ENCODE data around the gene ADTRP. TPM values are rescaled to one million over a fixed set of nuclear protein-coding genes. Genes with fewer than 3 reads are reported as not detected.

The ADTRP gene
- total and polyA plus RNA-seq, 10 of the 15 experiments (the other 5 are each of a cell fraction or from before 2014, with no cell fraction given), result 0.10 to 2.6 (median 2.1) TPM

- H2AFZ ChIP-seq (ENCODE audit: control insufficient read depth, low read depth, low read length), result no peak overlapping the region
- WGBS (ENCODE audit: insufficient coverage, insufficient replicate concordance, low lambda C conversion rate, missing lambda C conversion rate), result 97% methylated on average over 3 of the region's 3 CpGs
- no peaks in the 10 kb centered on the region for H3K36me3 ChIP-seq (ENCODE audit: control insufficient read depth in 2 of 2, insufficient read depth in 2 of 2, low read length in 1 of 2)
- intact Hi-C loops (cut with micrococcal nuclease; ENCODE audit: unreplicated experiment), result no loop called here
- no peak for ATAC-seq
- ChIA-PET SMC1A (ENCODE audit: uncharacterized antibody, unreplicated experiment) (interaction anchor here (0.5 to 2.2 kb wide), 12 partner anchors 11 to 178 kb away, joined by 3 to 6 read pairs (median 4); no protein-coding TSS in a partner anchor), POLR2A (no interaction called here), RAD21 (ENCODE audit: unreplicated experiment) (no interaction called here), CTCF (interaction anchor here (1.0 kb wide), 1 partner anchor 16 kb away, joined by 5 read pairs; no protein-coding TSS in a partner anchor)
- peaks cover 4% of the 10 kb centered on the region for H3K4me1 ChIP-seq (ENCODE audit: control insufficient read depth, insufficient read depth, low read length)
- H3K4me2 ChIP-seq (ENCODE audit: control insufficient read depth, insufficient read depth), result no peak overlapping the region
- no peak for FAIRE-seq
- no peaks in the 10 kb centered on the region for H3K27me3 ChIP-seq (replicated peaks in 1 of 2; ENCODE audit: control insufficient read depth in 2 of 2, insufficient read depth in 2 of 2, low read length in 1 of 2)
- DNase-seq (ENCODE audit: low read depth, low spot score), result no peak
- BruUV-seq (replicated peaks), result no TSS peak
- no peak overlapping the region for H3K27ac ChIP-seq (ENCODE audit: control insufficient read depth, insufficient read depth)
- TF ChIP-seq ATF7 (IDR thresholded peaks at IDR 0.05; ENCODE audit: low read depth), result no peak
- TF ChIP-seq KDM1A (IDR thresholded peaks at IDR 0.05; ENCODE audit: borderline replicate concordance), result no peak
- no peak for TF ChIP-seq RUNX3 (IDR thresholded peaks at IDR 0.05; ENCODE audit: low read length)
- TF ChIP-seq ZNF207 (IDR thresholded peaks at IDR 0.05; ENCODE audit: borderline replicate concordance), result no peak
- no peak overlapping the region for H3K9ac ChIP-seq (ENCODE audit: control insufficient read depth, insufficient read depth, low read length)
- H3K9me3 ChIP-seq (replicated peaks; ENCODE audit: control insufficient read depth, insufficient read depth, low read length), result no peaks in the 10 kb centered on the region; the same call in 2 of the 3 replicates
- no peak overlapping the region for H3K4me3 ChIP-seq
- no peaks in the 10 kb centered on the region for H3K79me2 ChIP-seq (ENCODE audit: control insufficient read depth, insufficient read depth, low read length)
- no peaks in the 10 kb centered on the region for H4K20me1 ChIP-seq (ENCODE audit: control insufficient read depth, insufficient read depth)
- in situ Hi-C loops (cut with MboI), result no loop called here
Measured at GRCh38 chr6:11738234-11738633, 40.4 kb downstream of the ADTRP start.

- ChIA-PET RAD21 (ENCODE audit: unreplicated experiment) (interaction anchor here (0.6 kb wide), 1 partner anchor 366 kb away, joined by 3 read pairs; no protein-coding TSS in a partner anchor), CTCF (interaction anchor here (0.6 to 1.0 kb wide), 3 partner anchors 20 to 865 kb away, joined by 3 read pairs; no protein-coding TSS in a partner anchor), SMC1A (ENCODE audit: uncharacterized antibody, unreplicated experiment) (interaction anchor here (1.5 to 2.2 kb wide), 6 partner anchors 27 to 339 kb away, joined by 3 to 6 read pairs (median 5); no protein-coding TSS in a partner anchor), POLR2A (no interaction called here)
- no peak overlapping the region for H2AFZ ChIP-seq (ENCODE audit: control insufficient read depth, low read depth, low read length)
- H3K9ac ChIP-seq (ENCODE audit: control insufficient read depth, insufficient read depth, low read length), result no peak overlapping the region
- H3K4me3 ChIP-seq, result no peak overlapping the region
- no peak for TF ChIP-seq POLR2A (IDR thresholded peaks at IDR 0.05; ENCODE audit: low read depth, low read length)
- intact Hi-C loops (cut with micrococcal nuclease; ENCODE audit: unreplicated experiment), result no loop called here
- ATAC-seq, result no peak
- H3K4me1 ChIP-seq (ENCODE audit: control insufficient read depth, insufficient read depth, low read length), result peaks cover 18% of the 10 kb centered on the region
- WGBS (ENCODE audit: insufficient coverage, insufficient replicate concordance, low lambda C conversion rate, missing lambda C conversion rate), result 75% methylated on average over 7 of the region's 7 CpGs
- no peaks in the 10 kb centered on the region for H3K36me3 ChIP-seq (ENCODE audit: control insufficient read depth in 2 of 2, insufficient read depth in 2 of 2, low read length in 1 of 2)
- H3K27ac ChIP-seq (ENCODE audit: control insufficient read depth, insufficient read depth), result no peak overlapping the region
- FAIRE-seq, result no peak
- no peaks in the 10 kb centered on the region for H4K20me1 ChIP-seq (ENCODE audit: control insufficient read depth, insufficient read depth)
- in situ Hi-C loops (cut with MboI), result no loop called here
- no peaks in the 10 kb centered on the region for H3K79me2 ChIP-seq (ENCODE audit: control insufficient read depth, insufficient read depth, low read length)
- H3K4me2 ChIP-seq (ENCODE audit: control insufficient read depth, insufficient read depth), result no peak overlapping the region
- no peak for DNase-seq (ENCODE audit: low read depth, low spot score)
- H3K27me3 ChIP-seq (replicated peaks in 1 of 2; ENCODE audit: control insufficient read depth in 2 of 2, insufficient read depth in 2 of 2, low read length in 1 of 2), result no peaks in the 10 kb centered on the region
- no peaks in the 10 kb centered on the region for H3K9me3 ChIP-seq (replicated peaks; ENCODE audit: control insufficient read depth, insufficient read depth, low read length)
- BruUV-seq (replicated peaks), result no TSS peak
Measured at GRCh38 chr6:11736601-11737000, 42.0 kb downstream of the ADTRP start.
